GM12865 (cell line): ENCODE results near the gene MSRB2.
"Not testable (repeated sequence)": the region's sequence is repeated elsewhere in the genome, so short reads cannot be mapped to it uniquely, and the experiment has no call there.

Source experiments
- DNase-seq: peaks from one replicate; pipeline ENCODE4 v3.0.0; 2010; ENCODE audit warnings: low read depth
- H3K4me3 ChIP-seq: 2 replicates; pipeline ENCODE4 v1.5.1; 2011; ENCODE audit warnings: mild to moderate bottlenecking, low read depth, low read length, control low read depth
- CTCF ChIP-seq: IDR thresholded peaks from 2 replicates; pipeline ENCODE4 v1.5.1; 2011; ENCODE audit warnings: low read length, control low read depth, low read depth, inconsistent platforms; ENCODE audit not compliant: insufficient read depth; ENCODE audit errors: missing control alignments

Gene MSRB2

DNA sequence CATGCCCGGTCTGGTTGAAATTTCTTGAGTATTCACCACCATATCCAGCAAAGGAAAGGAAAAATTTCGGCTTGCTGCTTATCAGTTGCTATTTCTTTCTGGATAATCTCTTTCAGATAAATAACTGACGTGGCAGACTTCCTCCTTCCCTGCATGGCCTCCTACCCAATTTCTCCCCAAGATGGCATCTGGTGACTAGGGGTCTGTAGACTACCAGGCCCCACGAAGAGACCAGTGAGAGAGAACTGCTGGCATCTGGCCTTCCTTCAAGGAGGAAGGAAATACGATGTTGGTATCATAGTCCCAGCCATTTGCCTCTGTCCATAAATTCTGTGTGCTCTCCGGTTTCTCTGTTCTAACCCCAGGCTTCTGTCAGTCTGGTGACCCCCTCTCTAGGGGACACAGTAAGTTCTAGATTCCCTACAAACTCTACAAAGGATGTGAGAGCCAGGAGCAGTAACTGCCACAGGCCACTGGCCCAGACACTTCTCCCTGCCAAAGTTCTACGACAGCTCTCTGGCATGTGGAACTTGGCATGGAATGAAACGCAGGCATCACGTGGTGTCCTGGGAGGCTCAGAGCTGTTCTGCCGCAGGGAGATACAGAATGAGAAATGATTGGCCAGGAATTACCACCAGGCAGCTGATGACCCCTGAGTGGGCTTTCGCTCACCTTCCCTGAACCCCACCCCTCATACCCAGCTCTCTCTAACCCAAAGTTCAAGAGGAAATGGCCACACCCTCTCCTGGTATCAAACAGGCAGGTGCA is 30.0 kb upstream of the MSRB2 start:
- H3K4me3 ChIP-seq = no peak overlapping the region
- TF ChIP-seq CTCF = no peak
- DNase-seq = no peak

- no peak for TF ChIP-seq CTCF
- H3K4me3 ChIP-seq = no peak overlapping the region
- DNase-seq = no peak
Observed at GRCh38 chr10:23067337-23067736, 28.0 kb upstream of the MSRB2 start.

GRCh38 chr10:23067939-23068775 is 27.2 kb upstream of the MSRB2 start:
- DNase-seq = peak; percentile 85
- H3K4me3 ChIP-seq = no peak overlapping the region

DNA sequence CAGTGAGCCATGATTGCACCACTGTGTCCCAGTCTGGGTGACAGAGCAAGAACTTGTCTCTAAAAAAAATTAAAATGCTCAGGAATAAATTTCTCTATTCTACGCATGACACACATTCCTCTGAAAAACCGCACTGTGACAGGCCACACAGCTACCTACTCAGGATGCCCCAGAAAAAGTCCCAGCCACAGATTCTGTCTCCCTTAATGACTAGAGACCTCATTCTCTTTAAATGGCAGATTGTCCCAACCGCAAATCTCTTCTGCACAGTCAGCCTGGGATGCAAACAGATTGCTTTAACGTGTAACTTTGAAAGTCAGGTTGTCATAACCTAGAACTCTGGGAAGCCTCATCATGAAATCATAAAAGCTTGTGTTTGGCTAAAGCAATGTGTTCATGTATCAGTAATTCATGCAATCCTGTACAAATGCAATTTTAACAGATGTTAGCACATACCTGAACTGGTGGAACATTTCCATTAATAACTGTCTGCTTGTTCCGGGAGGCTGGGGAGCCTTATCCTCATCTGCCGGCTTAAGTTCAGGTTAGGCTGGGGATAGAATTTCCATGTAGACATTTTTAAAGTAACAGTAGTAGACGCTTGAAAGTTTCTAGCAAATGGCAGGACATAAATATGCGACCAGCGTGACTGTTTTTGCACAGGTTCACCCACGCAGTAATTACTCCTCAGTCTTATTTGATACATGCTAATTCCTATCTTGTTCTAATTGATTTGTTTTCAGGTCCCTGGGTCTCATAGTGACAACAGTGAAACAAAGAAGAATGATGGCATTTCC is 26.2 kb upstream of the MSRB2 start:
- H3K4me3 ChIP-seq = no peak overlapping the region
- TF ChIP-seq CTCF = no peak
- DNase-seq = peak; percentile 82

More at GRCh38 chr10:23067939-23068775, 27.2 kb upstream of the MSRB2 start:
- peak; percentile 79 for TF ChIP-seq CTCF

DNA sequence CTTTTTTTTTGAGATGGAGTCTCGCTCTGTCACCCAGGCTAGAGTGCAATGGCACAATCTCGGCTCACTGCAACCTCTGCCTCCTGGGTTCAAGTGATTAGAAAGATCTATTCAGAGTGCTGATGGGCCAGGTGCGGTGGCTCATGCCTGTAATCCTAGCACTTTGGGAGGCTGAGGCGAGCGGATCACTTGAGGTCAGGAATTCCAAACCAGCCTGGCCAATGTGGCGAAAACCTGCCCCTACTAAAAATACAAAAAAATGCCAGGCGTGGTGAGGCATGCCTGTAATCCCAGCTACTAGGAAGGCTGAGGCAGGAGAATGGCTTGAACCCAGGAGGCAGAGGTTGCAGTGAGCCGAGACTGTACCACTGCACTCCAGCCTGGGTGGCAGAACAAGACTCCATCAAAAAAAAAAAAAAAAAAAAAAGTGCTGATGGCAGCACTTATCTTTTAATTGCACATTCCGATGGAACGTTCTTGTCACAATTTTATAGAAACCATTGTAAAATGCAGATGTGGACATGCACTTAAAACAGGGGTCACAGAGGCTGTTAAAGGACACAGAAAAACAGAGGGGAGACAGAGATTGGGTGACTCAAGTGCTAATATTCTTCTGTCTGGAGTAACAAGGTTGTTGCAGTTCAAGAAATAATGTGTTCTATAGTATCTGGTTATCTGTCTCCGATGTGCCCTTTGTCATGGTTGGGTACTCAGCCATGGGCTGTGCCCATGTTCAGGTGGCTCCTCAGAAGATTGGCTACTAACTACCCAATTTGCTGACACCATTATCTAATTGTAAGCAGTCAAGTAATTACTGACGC is 25.1 kb upstream of the MSRB2 start:
- H3K4me3 ChIP-seq, DNase-seq: not testable (repeated sequence)

GRCh38 chr10:23070913-23071218 is 24.5 kb upstream of the MSRB2 start:
- peak; percentile 77 for DNase-seq
- H3K4me3 ChIP-seq = no peak overlapping the region
- no peak for TF ChIP-seq CTCF

DNA sequence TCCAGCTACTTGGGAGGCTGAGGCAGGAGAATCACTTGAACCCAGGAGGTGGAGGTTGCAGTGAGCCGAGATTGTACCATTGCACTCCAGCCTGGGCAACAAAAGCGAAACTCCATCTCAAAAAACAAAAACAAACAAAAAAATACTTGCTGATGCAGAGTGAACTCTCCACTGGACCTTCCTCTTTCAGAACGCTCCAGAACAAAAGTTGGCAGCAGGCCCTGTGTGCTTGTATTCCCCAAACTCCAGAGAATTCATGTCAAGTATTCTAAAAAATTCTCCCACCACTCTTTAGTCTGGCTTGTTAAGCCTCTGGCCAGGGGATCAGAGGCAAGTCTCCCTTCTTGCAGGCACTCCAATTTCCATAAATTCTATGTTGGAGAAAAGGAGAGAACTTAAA is 22.8 kb upstream of the MSRB2 start:
- not testable (repeated sequence) for DNase-seq, H3K4me3 ChIP-seq
